Measurements from ENCODE around the gene CDKN2AIP.
"Not testable (repeated sequence)": the region's sequence is repeated elsewhere in the genome, so short reads cannot be mapped to it uniquely, and the experiment has no call there.

Gene CDKN2AIP

GRCh38 chr4:183482515-183483095 lies 38.2 kb downstream of the CDKN2AIP start:
- H3K4me3 ChIP-seq, H3K27ac ChIP-seq: not testable (repeated sequence)

- Histone ChIP-seq H3K27ac (no peak overlapping the region), H3K4me3 (no peak overlapping the region)
Observed at GRCh38 chr4:183483997-183484396, 39.6 kb downstream of the CDKN2AIP start.

GRCh38 chr4:183485411-183486160 lies 41.1 kb downstream of the CDKN2AIP start:
- Histone ChIP-seq H3K4me3 (no peak overlapping the region), H3K27ac (no peak overlapping the region)

GRCh38 chr4:183492791-183493222 lies 48.4 kb downstream of the CDKN2AIP start:
- H3K4me3 ChIP-seq: no peak overlapping the region
- no peak overlapping the region for H3K27ac ChIP-seq

GRCh38 chr4:183493246-183493645 lies 48.8 kb downstream of the CDKN2AIP start:
- no peak overlapping the region for H3K27ac ChIP-seq
- no peak overlapping the region for H3K4me3 ChIP-seq

- no peak overlapping the region for H3K4me3 ChIP-seq
- no peak overlapping the region for H3K27ac ChIP-seq
Observed at GRCh38 chr4:183495184-183495583, 50.7 kb downstream of the CDKN2AIP start.

Measured in skin epidermis (tissue), 12 donors.